ENCODE results near the gene P2RY11.

Gene P2RY11

GRCh38 chr19:10111405-10111811 is at the start of gene P2RY11:
P2RY11 (plus strand) TSS chr19:10111693; CDS start chr19:10111722, 29 bp downstream.
- DNase-seq (ENCODE audit: low read depth, low spot score), result no peak

GRCh38 chr19:10061717-10062310 is 49.7 kb upstream of the P2RY11 start:
- no peak for DNase-seq (ENCODE audit: low read depth, low spot score)

- DNase-seq (ENCODE audit: low read depth, low spot score), result no peak
Observed at GRCh38 chr19:10068205-10068604, 43.3 kb upstream of the P2RY11 start.

- DNase-seq (ENCODE audit: low read depth, low spot score), result no peak
Observed at GRCh38 chr19:10069046-10069445, 42.4 kb upstream of the P2RY11 start.

GRCh38 chr19:10070730-10071446 is 40.6 kb upstream of the P2RY11 start:
- no peak for DNase-seq (ENCODE audit: low read depth, low spot score)

- no peak for DNase-seq (ENCODE audit: low read depth, low spot score)
Observed at GRCh38 chr19:10074153-10074552, 37.3 kb upstream of the P2RY11 start.

- DNase-seq (ENCODE audit: low read depth, low spot score), result no peak
Observed at GRCh38 chr19:10076535-10076934, 35.0 kb upstream of the P2RY11 start.

GRCh38 chr19:10078329-10078728 is 33.2 kb upstream of the P2RY11 start:
- no peak for DNase-seq (ENCODE audit: low read depth, low spot score)

GRCh38 chr19:10079031-10079453 is 32.5 kb upstream of the P2RY11 start:
- DNase-seq (ENCODE audit: low read depth, low spot score), result no peak

- DNase-seq (ENCODE audit: low read depth, low spot score), result no peak
Observed at GRCh38 chr19:10083911-10084310, 27.6 kb upstream of the P2RY11 start.

- DNase-seq (ENCODE audit: low read depth, low spot score), result no peak
Observed at GRCh38 chr19:10084803-10085202, 26.7 kb upstream of the P2RY11 start.

- peak; percentile 63 for DNase-seq (ENCODE audit: low read depth, low spot score)
Observed at GRCh38 chr19:10085641-10086590, 25.6 kb upstream of the P2RY11 start, which contains the start of gene SHFL. SHFL (plus strand) TSS chr19:10086317; CDS start chr19:10086428, 111 bp downstream.

- no peak for DNase-seq (ENCODE audit: low read depth, low spot score)
Observed at GRCh38 chr19:10086591-10087192, 24.8 kb upstream of the P2RY11 start.

- DNase-seq (ENCODE audit: low read depth, low spot score), result no peak
Observed at GRCh38 chr19:10087296-10088061, 24.0 kb upstream of the P2RY11 start.

GRCh38 chr19:10088949-10089554 is 22.4 kb upstream of the P2RY11 start:
- no peak for DNase-seq (ENCODE audit: low read depth, low spot score)

- DNase-seq (ENCODE audit: low read depth, low spot score), result no peak
Observed at GRCh38 chr19:10089801-10090375, 21.6 kb upstream of the P2RY11 start.

- DNase-seq (ENCODE audit: low read depth, low spot score), result no peak
Observed at GRCh38 chr19:10091370-10091687, 20.2 kb upstream of the P2RY11 start.

- no peak for DNase-seq (ENCODE audit: low read depth, low spot score)
Observed at GRCh38 chr19:10091895-10092641, 19.4 kb upstream of the P2RY11 start.

- DNase-seq (ENCODE audit: low read depth, low spot score), result no peak
Observed at GRCh38 chr19:10092648-10093294, 18.7 kb upstream of the P2RY11 start.

Data from activated CD4-positive, CD25-positive, alpha-beta regulatory T cell treated with anti-CD3 and anti-CD28 coated beads, Interleukin-2, amount 50 U/mL, for 16 hours (primary cell).